ENCODE data around the gene PARD3.

DNA sequence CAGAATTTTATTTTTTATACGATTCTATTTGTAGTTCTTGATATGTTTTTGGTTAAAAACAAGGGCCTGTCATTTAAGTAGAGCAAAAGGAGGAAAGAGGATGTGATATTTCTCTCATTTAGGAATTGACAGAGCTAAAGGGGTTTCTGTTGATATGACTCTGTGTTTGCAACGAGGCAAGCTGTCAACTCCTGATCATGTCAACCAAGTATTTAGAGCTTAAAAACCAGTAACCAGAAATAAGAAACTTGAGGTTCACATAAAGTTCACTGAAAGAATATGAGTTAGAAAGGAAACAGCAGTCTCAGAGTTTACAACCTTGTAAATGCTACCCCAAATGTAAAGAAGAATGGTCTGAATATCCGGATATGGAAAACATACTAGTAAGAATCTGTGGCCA lies 434.2 kb downstream of the PARD3 start:
- TF ChIP-seq, protein P1, sequence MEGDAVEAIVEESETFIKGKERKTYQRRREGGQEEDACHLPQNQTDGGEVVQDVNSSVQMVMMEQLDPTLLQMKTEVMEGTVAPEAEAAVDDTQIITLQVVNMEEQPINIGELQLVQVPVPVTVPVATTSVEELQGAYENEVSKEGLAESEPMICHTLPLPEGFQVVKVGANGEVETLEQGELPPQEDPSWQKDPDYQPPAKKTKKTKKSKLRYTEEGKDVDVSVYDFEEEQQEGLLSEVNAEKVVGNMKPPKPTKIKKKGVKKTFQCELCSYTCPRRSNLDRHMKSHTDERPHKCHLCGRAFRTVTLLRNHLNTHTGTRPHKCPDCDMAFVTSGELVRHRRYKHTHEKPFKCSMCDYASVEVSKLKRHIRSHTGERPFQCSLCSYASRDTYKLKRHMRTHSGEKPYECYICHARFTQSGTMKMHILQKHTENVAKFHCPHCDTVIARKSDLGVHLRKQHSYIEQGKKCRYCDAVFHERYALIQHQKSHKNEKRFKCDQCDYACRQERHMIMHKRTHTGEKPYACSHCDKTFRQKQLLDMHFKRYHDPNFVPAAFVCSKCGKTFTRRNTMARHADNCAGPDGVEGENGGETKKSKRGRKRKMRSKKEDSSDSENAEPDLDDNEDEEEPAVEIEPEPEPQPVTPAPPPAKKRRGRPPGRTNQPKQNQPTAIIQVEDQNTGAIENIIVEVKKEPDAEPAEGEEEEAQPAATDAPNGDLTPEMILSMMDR (IDR thresholded peaks at IDR 0.05): no peak
- TF ChIP-seq POLR2A (IDR thresholded peaks at IDR 0.05): no peak
